Measurements from ENCODE around the gene RYR3. TPM values are rescaled to one million over a fixed set of nuclear protein-coding genes. Genes with fewer than 3 reads are reported as not detected.

Gene RYR3
- total RNA-seq, 1 donor from 2014 or later: under 0.01 TPM

- Histone ChIP-seq H3K4me3 (ENCODE audit: low read depth, low read length) (no peak overlapping the region), H3K36me3 (ENCODE audit: control insufficient read depth, insufficient read depth, low read length) (no peaks in the 10 kb centered on the region), H3K27me3 (ENCODE audit: control insufficient read depth, insufficient read depth, low read length) (no peaks in the 10 kb centered on the region)
- TF ChIP-seq CTCF (IDR thresholded peaks at IDR 0.05; ENCODE audit: insufficient read depth, low read length, severe bottlenecking): no peak
- no peak for FAIRE-seq
- no peak for DNase-seq (ENCODE audit: low read depth)
These were observed 345.4 kb downstream of the RYR3 start for GRCh38 chr15:33656168-33656567.

- no peak overlapping the region for H3K4me3 ChIP-seq (ENCODE audit: low read depth, low read length)
- H3K36me3 ChIP-seq (ENCODE audit: control insufficient read depth, insufficient read depth, low read length): no peaks in the 10 kb centered on the region
- FAIRE-seq: no peak
- no peaks in the 10 kb centered on the region for H3K27me3 ChIP-seq (ENCODE audit: control insufficient read depth, insufficient read depth, low read length)
- TF ChIP-seq CTCF (IDR thresholded peaks at IDR 0.05; ENCODE audit: insufficient read depth, low read length, severe bottlenecking): no peak
- DNase-seq (ENCODE audit: low read depth): no peak
These were observed 349.4 kb downstream of the RYR3 start for GRCh38 chr15:33660151-33660550.

- no peaks in the 10 kb centered on the region for H3K36me3 ChIP-seq (ENCODE audit: control insufficient read depth, insufficient read depth, low read length)
- no peaks in the 10 kb centered on the region for H3K27me3 ChIP-seq (ENCODE audit: control insufficient read depth, insufficient read depth, low read length)
- no peak for DNase-seq (ENCODE audit: low read depth)
- no peak overlapping the region for H3K4me3 ChIP-seq (ENCODE audit: low read depth, low read length)
- no peak for FAIRE-seq
- TF ChIP-seq CTCF (IDR thresholded peaks at IDR 0.05; ENCODE audit: insufficient read depth, low read length, severe bottlenecking): no peak
These were observed 351.2 kb downstream of the RYR3 start for GRCh38 chr15:33662014-33662413.

- H3K36me3 ChIP-seq (ENCODE audit: control insufficient read depth, insufficient read depth, low read length): no peaks in the 10 kb centered on the region
- FAIRE-seq (no peak), DNase-seq (ENCODE audit: low read depth) (no peak)
- H3K27me3 ChIP-seq (ENCODE audit: control insufficient read depth, insufficient read depth, low read length): no peaks in the 10 kb centered on the region
- H3K4me3 ChIP-seq (ENCODE audit: low read depth, low read length): no peak overlapping the region
- TF ChIP-seq CTCF (IDR thresholded peaks at IDR 0.05; ENCODE audit: insufficient read depth, low read length, severe bottlenecking): no peak
These were observed 354.2 kb downstream of the RYR3 start for GRCh38 chr15:33664947-33665346.

GRCh38 chr15:33670567-33670966 is 359.8 kb downstream of the RYR3 start:
- no peak for TF ChIP-seq CTCF (IDR thresholded peaks at IDR 0.05; ENCODE audit: insufficient read depth, low read length, severe bottlenecking)
- H3K36me3 ChIP-seq (ENCODE audit: control insufficient read depth, insufficient read depth, low read length): no peaks in the 10 kb centered on the region
- FAIRE-seq (no peak), DNase-seq (ENCODE audit: low read depth) (no peak)
- no peak overlapping the region for H3K4me3 ChIP-seq (ENCODE audit: low read depth, low read length)
- no peaks in the 10 kb centered on the region for H3K27me3 ChIP-seq (ENCODE audit: control insufficient read depth, insufficient read depth, low read length)

GRCh38 chr15:33671456-33671855 is 360.7 kb downstream of the RYR3 start:
- Histone ChIP-seq H3K4me3 (ENCODE audit: low read depth, low read length) (no peak overlapping the region), H3K36me3 (ENCODE audit: control insufficient read depth, insufficient read depth, low read length) (no peaks in the 10 kb centered on the region), H3K27me3 (ENCODE audit: control insufficient read depth, insufficient read depth, low read length) (peaks cover 1% of the 10 kb centered on the region)
- no peak for DNase-seq (ENCODE audit: low read depth)
- no peak for FAIRE-seq
- TF ChIP-seq CTCF (IDR thresholded peaks at IDR 0.05; ENCODE audit: insufficient read depth, low read length, severe bottlenecking): no peak
